H54 (cell line): ENCODE results near the gene PTPRU.
"Not testable (repeated sequence)": the region's sequence is repeated elsewhere in the genome, so short reads cannot be mapped to it uniquely, and the experiment has no call there.

ENCODE experiments used
- DNase-seq: peaks from one replicate; pipeline ENCODE4 v3.0.0; 2011; ENCODE audit warnings: low spot score, mixed read lengths; ENCODE audit not compliant: insufficient read length
- FAIRE-seq: peaks from 3 replicates; lab custom pipeline; 2011; peaks lifted over from hg19 to GRCh38; lab: Jason Lieb, UNC
- POLR2A ChIP-seq: IDR thresholded peaks from 2 replicates; pipeline ENCODE4 v1.6.1; 2011; ENCODE audit warnings: low read depth, mild to moderate bottlenecking, low read length

The PTPRU gene

DNA sequence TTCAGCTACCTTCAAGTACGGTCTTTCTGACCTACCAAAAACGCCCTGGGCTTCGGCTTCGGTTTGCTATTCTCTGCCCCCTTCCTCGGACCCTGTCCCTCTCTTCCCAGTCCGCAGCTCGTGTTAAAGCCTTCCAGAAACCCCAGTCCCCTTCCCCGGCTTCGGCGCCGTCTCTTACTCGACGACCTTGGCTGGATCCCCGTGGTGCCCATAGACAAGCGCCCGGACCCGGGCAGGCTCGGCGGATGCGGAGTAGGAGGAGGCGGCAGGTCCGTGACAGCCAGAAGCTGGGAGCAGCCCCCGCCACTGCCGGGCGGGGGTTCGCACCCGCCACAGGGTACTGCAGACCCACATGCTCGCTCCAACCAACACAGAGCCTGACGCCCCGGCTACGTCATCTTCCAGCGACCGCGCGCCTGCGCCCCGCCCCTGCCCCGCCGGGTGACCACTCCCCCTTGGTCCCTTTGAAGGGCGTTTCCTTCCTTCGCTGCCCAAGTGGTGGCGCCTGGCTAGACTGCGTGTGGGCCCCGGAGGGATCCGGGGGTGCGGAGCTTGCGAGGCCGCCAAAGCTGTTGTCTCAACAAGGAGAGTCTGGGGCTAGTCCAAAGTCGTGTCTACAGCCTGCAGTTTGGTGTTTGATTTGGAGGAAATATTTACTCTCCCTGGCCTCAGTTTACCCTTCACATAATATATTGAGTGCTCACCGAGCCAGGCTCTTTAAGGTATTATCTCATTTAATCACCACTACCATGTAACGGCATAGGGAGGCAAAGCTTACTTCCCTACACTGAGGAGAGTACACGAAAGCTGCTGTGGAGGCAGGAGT, 5.6 kb upstream of the PTPRU start, which contains the start of gene MECR:
TSS of gene MECR (minus strand) at position 382 of the 826 bp plus-strand sequence. CDS start at position 354, 28 bp downstream.
- peak; percentile 75 for DNase-seq
- peak; percentile 66 for FAIRE-seq
- TF ChIP-seq POLR2A, result peak; percentile 63

DNA sequence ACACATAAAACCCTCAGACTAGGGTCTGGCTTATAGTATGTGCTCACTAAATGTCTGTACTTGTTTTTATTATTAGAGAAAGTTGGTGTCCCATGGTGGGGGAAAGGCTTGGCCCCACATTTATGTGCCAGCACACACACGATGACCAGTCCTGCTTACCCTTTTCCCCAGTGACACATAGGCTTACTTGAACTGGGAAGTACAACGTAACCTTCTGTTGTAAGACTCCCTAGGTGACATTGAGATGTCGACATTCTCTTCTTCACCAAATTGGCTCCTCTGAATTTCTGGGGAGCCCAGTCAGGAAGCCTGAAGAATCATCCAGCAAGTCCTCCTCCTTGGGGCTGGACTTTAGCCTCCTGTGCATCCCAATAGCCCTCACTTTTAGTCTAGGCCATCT, 3.9 kb upstream of the PTPRU start:
- DNase-seq (no peak), FAIRE-seq (no peak)
- TF ChIP-seq POLR2A, result no peak

DNA sequence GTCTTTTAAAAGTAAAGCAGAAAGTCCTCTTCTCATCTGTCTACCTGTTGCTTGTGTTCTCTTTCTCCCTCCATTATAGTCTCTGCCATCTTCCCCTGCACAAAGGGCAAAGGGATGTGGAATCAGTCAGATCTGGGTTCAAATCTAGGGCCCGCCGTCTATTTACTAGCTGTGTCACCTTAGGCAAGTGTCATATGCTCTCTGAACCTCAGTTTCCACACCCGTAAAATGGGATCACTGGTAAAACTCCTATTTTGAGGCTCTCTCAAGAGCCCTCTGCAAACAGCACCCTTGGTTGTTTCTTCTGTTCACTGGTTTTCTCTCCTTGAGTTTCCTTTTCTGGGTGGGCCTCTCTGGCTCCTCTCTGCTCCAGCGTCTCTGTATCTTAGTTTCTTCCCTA, 2.6 kb upstream of the PTPRU start:
- FAIRE-seq (no peak), DNase-seq (no peak)
- no peak for TF ChIP-seq POLR2A

DNA sequence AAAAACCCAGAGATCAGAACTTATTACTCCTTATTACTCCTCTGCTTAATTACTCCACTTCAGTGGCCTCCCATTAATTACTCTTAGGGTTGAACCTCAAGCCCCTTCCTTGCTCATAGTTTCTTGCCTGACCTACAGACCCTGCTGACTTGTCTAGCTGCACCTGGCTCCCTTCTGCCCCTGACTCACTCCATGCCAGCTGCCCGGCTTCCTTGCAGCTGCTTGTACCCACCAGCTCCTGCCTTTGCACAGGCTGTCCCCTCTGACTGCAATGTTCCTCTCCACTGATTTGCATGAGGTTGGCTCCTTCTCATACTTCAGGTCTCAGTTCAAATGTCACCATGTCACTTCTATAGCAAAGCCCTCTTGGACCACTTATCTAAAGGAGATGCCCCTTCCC, 1.9 kb upstream of the PTPRU start:
- no peak for FAIRE-seq
- DNase-seq, result no peak
- no peak for TF ChIP-seq POLR2A

DNA sequence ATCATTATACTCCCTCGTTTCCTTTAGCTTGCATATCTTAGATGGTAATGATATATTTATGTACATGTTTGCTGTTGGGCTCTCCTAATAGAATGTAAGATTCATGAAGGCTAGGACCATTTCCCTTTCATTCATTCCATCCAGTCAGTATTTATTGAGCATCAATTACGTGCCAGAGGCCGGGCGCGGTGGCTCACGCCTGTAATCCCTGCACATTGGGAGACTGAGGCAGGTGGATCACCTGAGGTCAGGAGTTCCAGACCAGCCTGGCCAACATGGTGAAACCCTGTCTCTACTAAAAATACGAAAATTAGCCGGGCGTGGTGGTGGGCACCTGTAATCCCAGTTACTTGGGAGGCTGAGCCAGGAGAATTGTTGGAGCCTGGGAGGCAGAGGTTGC, 1.4 kb upstream of the PTPRU start:
- DNase-seq, FAIRE-seq: not testable (repeated sequence)

DNA sequence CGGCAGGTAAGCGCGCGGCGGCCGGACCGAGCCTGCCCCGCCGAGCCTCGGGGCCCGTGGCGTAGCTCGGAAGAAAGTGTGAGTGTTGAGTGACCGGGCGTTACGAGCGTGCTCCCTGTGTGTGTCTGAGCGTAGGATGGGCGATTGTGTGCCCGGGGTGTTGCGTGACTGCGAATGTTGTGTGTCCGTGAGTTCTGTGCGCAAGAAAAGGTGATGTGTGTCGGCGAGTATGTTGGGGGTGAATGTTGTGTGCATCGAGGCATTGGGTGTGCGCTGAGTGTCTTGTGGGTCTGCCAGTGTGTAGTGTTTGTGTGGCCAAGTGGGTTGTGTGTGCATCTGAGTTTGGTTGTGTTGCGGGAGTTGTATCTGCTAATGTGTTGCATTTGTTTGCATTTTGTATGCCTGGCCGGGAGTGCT, 398 bp downstream of the PTPRU start:
- TF ChIP-seq POLR2A, result no peak
- FAIRE-seq (no peak), DNase-seq (no peak)

DNA sequence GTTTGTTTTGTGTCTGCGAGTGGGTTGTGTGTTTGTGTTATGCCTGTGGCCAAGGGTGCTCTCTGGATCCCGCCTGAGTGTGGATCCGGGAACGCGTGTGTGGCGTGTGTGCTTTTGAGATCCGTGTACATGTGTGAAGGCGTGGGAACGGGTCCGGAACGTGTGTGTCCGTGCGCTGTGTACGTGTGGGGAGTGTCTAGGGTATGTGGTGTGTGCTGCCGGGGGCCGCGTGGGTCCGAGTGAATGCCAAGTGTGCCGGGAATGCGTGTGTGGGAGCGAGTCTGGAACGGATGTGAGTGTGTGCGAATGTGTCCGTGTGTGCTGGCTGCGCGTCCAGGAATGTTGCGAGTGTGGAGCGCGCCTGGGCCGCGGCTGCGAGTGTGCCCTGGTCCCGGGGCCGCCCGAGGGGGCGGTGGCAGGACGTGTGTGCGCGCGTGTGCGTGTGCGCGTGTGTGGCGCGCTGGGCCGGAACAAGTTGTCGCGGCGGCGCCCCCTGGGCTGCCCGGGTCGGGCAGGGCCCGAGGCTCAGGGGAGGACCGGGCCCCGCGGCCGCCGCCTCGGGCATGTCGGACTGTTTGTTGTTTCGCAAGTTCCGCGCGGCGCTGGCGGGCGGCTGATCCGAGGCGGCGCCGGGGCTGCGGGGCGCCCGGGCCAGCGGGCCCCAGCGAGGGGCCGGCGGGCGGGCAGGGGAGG, 953 bp downstream of the PTPRU start:
- FAIRE-seq (no peak), DNase-seq (no peak)

DNA sequence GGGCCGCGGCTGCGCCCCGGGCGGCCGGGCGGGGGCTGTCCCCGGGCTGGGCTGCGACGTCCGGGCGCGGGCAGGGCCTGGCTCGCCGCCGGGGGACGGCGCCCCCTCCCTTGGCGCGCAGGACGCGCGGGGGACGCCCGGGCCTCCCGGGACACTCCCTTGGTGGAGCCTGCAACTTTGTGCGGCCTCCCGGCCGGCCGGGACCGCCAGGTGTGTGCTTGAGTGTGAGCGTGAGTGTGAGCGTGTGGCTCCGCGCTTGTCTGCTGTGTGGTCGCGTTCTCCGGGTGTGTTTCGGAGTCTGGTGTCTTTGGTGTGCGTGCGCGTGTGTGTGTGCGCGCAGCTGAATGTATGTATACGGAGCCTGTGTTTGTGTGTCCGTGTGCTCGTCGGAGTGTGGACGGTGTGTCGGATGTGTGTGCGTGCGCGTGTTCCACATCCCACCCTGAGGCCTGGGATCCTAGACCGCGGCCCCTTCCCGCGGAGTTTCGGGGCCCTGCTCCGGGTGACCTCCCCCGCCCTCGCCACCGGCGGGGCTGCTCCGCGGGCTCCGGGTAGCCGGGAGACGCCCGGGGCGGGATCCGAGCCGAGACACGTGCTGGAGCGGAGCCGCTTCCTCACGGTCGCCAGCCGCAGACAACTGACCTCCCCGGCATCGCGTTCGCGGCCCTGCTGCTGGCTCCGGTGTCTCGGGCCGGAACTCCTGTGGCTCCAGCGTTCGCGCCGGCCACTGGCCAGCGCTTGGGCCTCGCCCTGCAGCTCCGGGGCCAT, 1.7 kb downstream of the PTPRU start:
- no peak for FAIRE-seq
- DNase-seq, result no peak

More for the DNA sequence above, 953 bp downstream of the PTPRU start:
- no peak for TF ChIP-seq POLR2A

DNA sequence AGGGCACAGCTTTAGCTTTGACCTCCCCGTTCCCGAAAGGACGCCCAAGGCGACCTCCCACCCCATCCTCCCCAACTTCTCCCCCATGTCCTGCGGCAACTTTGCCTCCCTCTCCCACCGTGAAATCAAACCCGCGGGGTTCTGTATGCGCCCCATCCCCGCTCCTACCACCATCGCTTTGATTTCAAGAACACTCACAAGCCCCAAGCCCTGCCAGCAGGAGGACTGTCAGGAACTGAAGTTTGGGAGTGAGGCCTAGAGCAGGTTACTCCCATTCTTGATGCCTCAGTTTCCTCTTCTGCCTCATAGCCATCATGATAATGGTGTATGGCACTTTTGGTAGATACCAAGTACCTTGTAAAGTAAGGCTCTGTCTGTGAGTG, 2.3 kb downstream of the PTPRU start:
- FAIRE-seq, result no peak
- no peak for TF ChIP-seq POLR2A
- DNase-seq, result no peak

More for the DNA sequence above, 1.7 kb downstream of the PTPRU start:
- no peak for TF ChIP-seq POLR2A

DNA sequence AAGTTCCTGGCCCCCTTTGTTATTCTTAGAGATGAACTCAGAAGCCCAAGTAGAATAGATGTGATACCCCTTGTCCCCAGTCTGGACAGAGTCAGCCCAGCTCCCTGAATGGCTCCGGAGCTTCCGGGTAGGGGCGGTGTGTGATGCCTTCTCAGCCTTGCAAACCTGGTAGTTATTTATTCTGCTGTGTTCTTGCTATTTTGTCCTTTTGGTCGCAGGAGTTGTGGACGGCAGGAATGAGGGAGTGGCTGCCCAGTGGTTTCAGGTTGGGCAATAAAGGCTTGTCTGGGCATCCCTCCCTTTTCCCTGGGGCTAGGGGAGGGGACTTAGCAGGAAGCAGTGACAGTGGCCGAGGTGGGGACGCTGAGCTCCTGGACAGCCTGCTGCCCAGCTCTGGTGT, 2.8 kb downstream of the PTPRU start:
- DNase-seq (no peak), FAIRE-seq (no peak)

DNA sequence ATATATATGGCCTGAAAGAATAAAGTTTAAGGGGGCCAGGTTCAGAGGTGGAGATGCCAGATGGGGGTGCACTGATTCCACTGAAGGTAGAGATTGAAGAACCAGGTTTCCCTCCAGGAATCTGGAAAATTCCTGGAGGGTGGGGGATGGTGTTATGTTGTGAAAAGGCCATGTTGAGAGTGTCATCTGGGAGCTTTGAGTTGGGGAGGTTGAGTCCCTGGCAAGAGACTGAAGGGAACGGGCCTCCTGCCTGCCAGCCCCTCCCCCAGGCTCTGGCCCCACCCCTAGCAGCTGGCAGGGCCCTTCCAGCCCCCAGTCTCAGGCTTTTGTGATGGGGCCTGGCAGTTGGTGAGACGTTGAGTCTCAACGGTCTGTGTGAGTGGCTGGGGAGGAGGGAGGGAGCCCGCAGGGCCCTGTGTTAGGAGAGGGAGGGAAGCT, 4.1 kb downstream of the PTPRU start:
- no peak for FAIRE-seq
- DNase-seq, result no peak
- no peak for TF ChIP-seq POLR2A

More for the DNA sequence above, 2.8 kb downstream of the PTPRU start:
- TF ChIP-seq POLR2A, result no peak

DNA sequence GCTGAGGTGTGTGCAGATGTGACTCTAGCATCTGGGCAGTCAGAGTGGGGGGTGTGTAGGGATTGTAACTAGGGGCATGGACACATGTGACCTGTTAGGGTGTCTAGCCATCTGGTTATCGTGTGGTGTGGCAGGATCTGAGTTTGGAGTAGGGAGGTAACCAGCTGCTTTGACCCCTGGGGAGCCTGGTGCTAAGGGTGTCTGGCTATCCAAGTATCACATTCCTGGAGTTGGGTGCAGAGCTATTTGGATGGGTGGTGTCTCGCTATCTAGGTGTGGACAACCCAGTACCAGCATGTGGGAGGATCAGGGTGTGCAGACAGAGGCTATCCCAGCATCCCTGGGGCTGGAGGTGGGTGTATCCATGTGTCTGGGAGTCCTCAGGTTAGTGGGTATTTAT, 4.7 kb downstream of the PTPRU start:
- no peak for DNase-seq
- FAIRE-seq, result no peak
- TF ChIP-seq POLR2A, result no peak

DNA sequence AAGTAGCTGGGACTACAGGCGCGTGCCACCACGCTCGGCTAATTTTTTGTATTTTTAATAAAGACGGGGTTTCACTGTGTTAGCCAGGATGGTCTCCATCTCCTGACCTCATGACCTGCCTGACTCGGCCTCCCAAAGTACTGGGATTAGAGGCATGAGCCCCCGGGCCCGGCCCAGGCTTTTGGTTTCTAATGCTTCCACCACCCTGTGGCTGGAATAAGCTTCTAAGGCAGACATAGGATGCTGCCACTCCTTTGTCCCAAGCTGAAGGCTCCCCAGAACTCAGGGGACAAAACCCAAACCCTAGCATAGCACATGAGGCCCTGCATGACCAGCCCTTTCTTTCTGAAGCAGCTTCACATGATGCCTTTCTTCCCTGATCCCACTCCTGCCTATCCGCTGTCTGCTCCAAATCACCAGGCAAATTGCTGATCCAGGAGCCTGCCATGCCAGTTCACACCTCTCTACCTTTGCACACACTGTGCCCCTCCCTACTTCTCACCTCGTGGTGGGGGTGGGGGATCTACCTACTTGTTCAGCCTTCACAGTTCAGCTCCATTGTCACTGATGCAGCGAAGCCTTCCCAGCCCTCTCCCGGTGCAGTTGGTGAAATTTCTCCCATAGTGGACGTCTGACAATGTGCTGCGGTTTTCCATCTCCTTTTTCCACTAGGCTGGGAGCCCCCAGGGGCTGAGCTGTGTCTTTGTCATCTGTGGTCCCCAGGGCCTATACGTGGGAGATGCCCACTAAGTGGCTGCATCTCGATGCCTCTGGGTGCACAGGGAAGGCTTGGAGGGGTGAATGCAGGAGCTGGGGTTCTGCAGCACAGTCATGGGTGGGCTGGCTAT, 6.9 kb downstream of the PTPRU start:
- TF ChIP-seq POLR2A, result no peak
- no peak for FAIRE-seq
- no peak for DNase-seq
